ENCODE results near the gene KRT80. TPM values are rescaled to one million over a fixed set of nuclear protein-coding genes. Genes with fewer than 3 reads are reported as not detected.

KRT80 gene
- total RNA-seq, 4 donors from 2014 or later, result 0.16 to 0.54 (median 0.31) TPM; not detected in 1

- no peaks in the 10 kb centered on the region for H3K9me3 ChIP-seq
- H3K4me3 ChIP-seq, result no peak overlapping the region
- no peak for ATAC-seq
- H3K27me3 ChIP-seq, result peaks cover 5% of the 10 kb centered on the region
- TF ChIP-seq EP300 (IDR thresholded peaks at IDR 0.05), result no peak
- TF ChIP-seq POLR2A (IDR thresholded peaks at IDR 0.05), result no peak
- TF ChIP-seq CTCF (IDR thresholded peaks at IDR 0.05), result no peak
- no peak for TF ChIP-seq POLR2AphosphoS5 (IDR thresholded peaks at IDR 0.05)
- H3K4me1 ChIP-seq, result peaks cover 0 to 25% (median 12%) of the 10 kb centered on the region in 3 donors
- no CpG with 5 or more reads among the region's 8 CpGs for WGBS, 2 donors (ENCODE audit: low coverage in 1 of 2)
- peak overlapping the region in 2 of 4 donors; percentile 20 to 29 for H3K27ac ChIP-seq
- no peaks in the 10 kb centered on the region for H3K36me3 ChIP-seq
Observed at GRCh38 chr12:52155048-52155868, 36.6 kb downstream of the KRT80 start.

- peaks cover 2 to 49% (median 28%) of the 10 kb centered on the region in 3 donors for H3K4me1 ChIP-seq
- H3K36me3 ChIP-seq, result no peaks in the 10 kb centered on the region
- no peak for ATAC-seq
- TF ChIP-seq POLR2A (IDR thresholded peaks at IDR 0.05) (no peak), EP300 (IDR thresholded peaks at IDR 0.05) (no peak), POLR2AphosphoS5 (IDR thresholded peaks at IDR 0.05) (no peak), CTCF (IDR thresholded peaks at IDR 0.05) (no peak)
- peak overlapping the region in 1 of 4 donors; percentile 85 for H3K27ac ChIP-seq
- no peaks in the 10 kb centered on the region for H3K9me3 ChIP-seq
- peaks cover 5% of the 10 kb centered on the region for H3K27me3 ChIP-seq
- WGBS, 2 donors (ENCODE audit: low coverage in 1 of 2), result 85% methylated on average over 3 of the region's 5 CpGs; no CpG with 5 or more reads in 1 of the 2 donors
- no peak overlapping the region for H3K4me3 ChIP-seq
Observed at GRCh38 chr12:52152905-52153317, 38.9 kb downstream of the KRT80 start.

- H3K9me3 ChIP-seq, result no peaks in the 10 kb centered on the region
- H3K27ac ChIP-seq, result peak overlapping the region in 3 of 4 donors; percentile 56 to 85 (median 66)
- ATAC-seq, result peak; percentile 56
- TF ChIP-seq POLR2A (IDR thresholded peaks at IDR 0.05), result no peak
- no peak for TF ChIP-seq EP300 (IDR thresholded peaks at IDR 0.05)
- peak in 3 of 4 experiments; percentile 86 to 97 (median 87) for TF ChIP-seq CTCF (IDR thresholded peaks at IDR 0.05)
- H3K36me3 ChIP-seq, result no peaks in the 10 kb centered on the region
- H3K27me3 ChIP-seq, result peaks cover 5% of the 10 kb centered on the region
- H3K4me1 ChIP-seq, result peaks cover 6 to 57% (median 35%) of the 10 kb centered on the region in 3 donors
- 73 to 100% methylated on average over 1 of the region's 63 CpGs for WGBS, 2 donors (ENCODE audit: low coverage in 1 of 2)
- H3K4me3 ChIP-seq, result peak overlapping the region; percentile 31 to 56
Observed at GRCh38 chr12:52151837-52152783, 39.7 kb downstream of the KRT80 start.

- WGBS, 2 donors (ENCODE audit: low coverage in 1 of 2), result 100% methylated on average over 2 of the region's 10 CpGs; no CpG with 5 or more reads in 1 of the 2 donors
- H3K4me1 ChIP-seq, result peaks cover 6 to 65% (median 43%) of the 10 kb centered on the region in 3 donors
- no peaks in the 10 kb centered on the region for H3K9me3 ChIP-seq
- H3K27ac ChIP-seq, result peak overlapping the region in 3 of 4 donors; percentile 56 to 85 (median 66)
- H3K4me3 ChIP-seq, result no peak overlapping the region
- ATAC-seq, result no peak
- TF ChIP-seq POLR2A (IDR thresholded peaks at IDR 0.05), result no peak
- no peak for TF ChIP-seq EP300 (IDR thresholded peaks at IDR 0.05)
- no peak for TF ChIP-seq POLR2AphosphoS5 (IDR thresholded peaks at IDR 0.05)
- no peak for TF ChIP-seq CTCF (IDR thresholded peaks at IDR 0.05)
- H3K36me3 ChIP-seq, result no peaks in the 10 kb centered on the region
- peaks cover 5% of the 10 kb centered on the region for H3K27me3 ChIP-seq
Observed at GRCh38 chr12:52151153-52151836, 40.5 kb downstream of the KRT80 start.
